Kidney (tissue), 14 donors: ENCODE data around the gene TM2D1. TPM values are rescaled to one million over a fixed set of nuclear protein-coding genes. Genes with fewer than 3 reads are reported as not detected.

Experiments
- DNase-seq, 5 donors: peaks; one replicate each; pipeline ENCODE4 v3.0.0-alpha.2; 2013 to 2020
- FAIRE-seq: peaks from 2 replicates; lab custom pipeline; 2012; peaks lifted over from hg19 to GRCh38; lab: Jason Lieb, UNC
- H3K27ac ChIP-seq, 2 donors: one replicate each; pipeline ENCODE4 v1.7.0; 2013; ENCODE audit warnings: low read depth in 2 of 2, low read length in 2 of 2, inconsistent platforms in 1 of 2
- H3K27me3 ChIP-seq: one replicate; pipeline ENCODE4 v1.7.1; 2013; ENCODE audit warnings: low read length, inconsistent platforms; ENCODE audit not compliant: control insufficient read depth, insufficient read depth
- H3K36me3 ChIP-seq, 3 donors: one replicate each; pipeline versions ENCODE4 v1.7.0 to v1.7.1; 2013; ENCODE audit warnings: low read length in 3 of 3, control low read depth in 1 of 3, inconsistent platforms in 1 of 3; ENCODE audit not compliant: insufficient read depth in 3 of 3, control insufficient read depth in 2 of 3
- H3K4me1 ChIP-seq, 3 donors: one replicate each; pipeline versions ENCODE4 v1.7.0 to v1.7.1; 2013; ENCODE audit warnings: low read length in 3 of 3, inconsistent platforms in 1 of 3, low read depth in 1 of 3; ENCODE audit not compliant: control insufficient read depth in 2 of 3, insufficient read depth in 2 of 3
- H3K4me3 ChIP-seq, 3 donors: one replicate each; pipeline versions ENCODE4 v1.7.0 to v1.8.1; 2013; ENCODE audit warnings: low read length in 3 of 3, control low read depth in 1 of 3, inconsistent platforms in 1 of 3
- H3K9ac ChIP-seq, 3 donors: one replicate each; pipeline versions ENCODE4 v1.7.0 to v1.7.1; 2013; ENCODE audit warnings: low read length in 3 of 3, control low read depth in 1 of 3, inconsistent platforms in 1 of 3
- H3K9me3 ChIP-seq, 3 donors: one replicate each; pipeline versions ENCODE4 v1.7.0 to v1.7.1; 2013; ENCODE audit warnings: low read length in 3 of 3, control low read depth in 1 of 3, inconsistent platforms in 1 of 3; ENCODE audit not compliant: control insufficient read depth in 2 of 3, insufficient read depth in 1 of 3
- intact Hi-C: fragments of 100-400 bp; cut with DNase I; formaldehyde crosslinking; loops from one replicate; pipeline ENCODE4 v1.11.1; 2022
- polyA plus RNA-seq: library from polyadenylated mRNA; stranded (reverse); fragments of 350-450 nt; fragmentation: Illumina TruSeq; extraction: RNeasy Lipid Tissue Mini Kit (QIAGEN cat#74804); gene quantifications from one replicate; pipeline ENCODE4 v1.2.3, GENCODE V29; 2014; ENCODE audit warnings: low read depth, low replicate concordance; ENCODE audit not compliant: insufficient read depth
- total RNA-seq: library from RNA; stranded (reverse); fragmentation: NEBNext Ultra II Directional; extraction: Animal tissue kit (Norgen Biotek cat#: 25700); gene quantifications from one replicate; pipeline ENCODE4 v1.2.1, GENCODE V29; 2021
- TF ChIP-seq, protein P1 (sequence below): IDR thresholded peaks from 3 replicates; pipeline ENCODE4 v1.5.1; 2012; ENCODE audit warnings: mild to moderate bottlenecking, moderate library complexity, borderline replicate concordance; ENCODE audit not compliant: insufficient read depth; ENCODE audit errors: extremely low read depth
- donor health status: control.
- donor health status: control.
- donor health status: control.
- donor health status: control.
- donor health status: control.
- donor health status: DM: yes; HTN: yes; CAD: no.
- donor health status: Normal renal cell carcinoma (clear cell type).

Gene TM2D1
- total and polyA plus RNA-seq, 2 donors from 2014 or later, result 49.6 to 52.6 TPM

- FAIRE-seq (no peak), DNase-seq (no peak)
- no peak overlapping the region for H3K4me3 ChIP-seq
These were observed 32.7 kb downstream of the TM2D1 start for GRCh38 chr1:61692155-61692800.

GRCh38 chr1:61687901-61688300 lies 37.0 kb downstream of the TM2D1 start:
- Histone ChIP-seq H3K4me3 (no peak overlapping the region), H3K4me1 (no peaks in the 10 kb centered on the region), H3K36me3 (no peaks in the 10 kb centered on the region), H3K9me3 (no peaks in the 10 kb centered on the region), H3K9ac (no peak overlapping the region), H3K27ac (no peak overlapping the region), H3K27me3 (no peaks in the 10 kb centered on the region)
- no peak for DNase-seq
- TF ChIP-seq, protein P1, sequence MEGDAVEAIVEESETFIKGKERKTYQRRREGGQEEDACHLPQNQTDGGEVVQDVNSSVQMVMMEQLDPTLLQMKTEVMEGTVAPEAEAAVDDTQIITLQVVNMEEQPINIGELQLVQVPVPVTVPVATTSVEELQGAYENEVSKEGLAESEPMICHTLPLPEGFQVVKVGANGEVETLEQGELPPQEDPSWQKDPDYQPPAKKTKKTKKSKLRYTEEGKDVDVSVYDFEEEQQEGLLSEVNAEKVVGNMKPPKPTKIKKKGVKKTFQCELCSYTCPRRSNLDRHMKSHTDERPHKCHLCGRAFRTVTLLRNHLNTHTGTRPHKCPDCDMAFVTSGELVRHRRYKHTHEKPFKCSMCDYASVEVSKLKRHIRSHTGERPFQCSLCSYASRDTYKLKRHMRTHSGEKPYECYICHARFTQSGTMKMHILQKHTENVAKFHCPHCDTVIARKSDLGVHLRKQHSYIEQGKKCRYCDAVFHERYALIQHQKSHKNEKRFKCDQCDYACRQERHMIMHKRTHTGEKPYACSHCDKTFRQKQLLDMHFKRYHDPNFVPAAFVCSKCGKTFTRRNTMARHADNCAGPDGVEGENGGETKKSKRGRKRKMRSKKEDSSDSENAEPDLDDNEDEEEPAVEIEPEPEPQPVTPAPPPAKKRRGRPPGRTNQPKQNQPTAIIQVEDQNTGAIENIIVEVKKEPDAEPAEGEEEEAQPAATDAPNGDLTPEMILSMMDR, result no peak
- intact Hi-C loops, result no loop called here
- no peak for FAIRE-seq

More at GRCh38 chr1:61692155-61692800, 32.7 kb downstream of the TM2D1 start:
- TF ChIP-seq, protein P1, result no peak
- Histone ChIP-seq H3K27me3 (no peaks in the 10 kb centered on the region), H3K4me1 (no peaks in the 10 kb centered on the region), H3K9me3 (no peaks in the 10 kb centered on the region), H3K36me3 (peaks cover 0 to 1% (median 0%) of the 10 kb centered on the region in 3 donors), H3K27ac (no peak overlapping the region), H3K9ac (no peak overlapping the region)
- intact Hi-C loops, result no loop called here

DNA sequence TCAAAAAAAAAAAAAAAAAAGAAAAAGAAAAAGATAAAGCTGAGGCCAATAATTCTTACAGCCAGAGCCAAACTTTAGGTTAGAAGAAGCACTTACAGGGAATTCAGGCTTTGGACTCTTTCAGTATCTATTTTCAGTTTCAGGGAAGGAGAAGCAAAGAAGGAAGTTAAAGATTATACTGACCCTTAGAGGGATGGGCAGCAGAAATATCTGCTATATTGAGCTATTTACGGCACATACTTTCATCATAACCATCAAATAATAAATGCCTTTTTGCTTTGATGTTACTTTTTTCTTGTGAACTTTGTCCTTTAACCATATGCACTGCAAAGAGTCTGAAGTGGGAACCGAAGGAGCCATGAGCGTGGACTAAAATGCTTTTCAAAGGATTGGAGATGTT lies 42.0 kb downstream of the TM2D1 start:
- FAIRE-seq (no peak), DNase-seq (no peak)
- Histone ChIP-seq H3K9ac (no peak overlapping the region), H3K27me3 (no peaks in the 10 kb centered on the region), H3K36me3 (peaks cover 0 to 4% (median 2%) of the 10 kb centered on the region in 3 donors), H3K4me1 (no peaks in the 10 kb centered on the region), H3K4me3 (no peak overlapping the region), H3K9me3 (no peaks in the 10 kb centered on the region), H3K27ac (no peak overlapping the region)
- intact Hi-C loops, result no loop called here
- TF ChIP-seq, protein P1, result no peak
